ENCODE data around the gene ZC3HAV1.

DNA sequence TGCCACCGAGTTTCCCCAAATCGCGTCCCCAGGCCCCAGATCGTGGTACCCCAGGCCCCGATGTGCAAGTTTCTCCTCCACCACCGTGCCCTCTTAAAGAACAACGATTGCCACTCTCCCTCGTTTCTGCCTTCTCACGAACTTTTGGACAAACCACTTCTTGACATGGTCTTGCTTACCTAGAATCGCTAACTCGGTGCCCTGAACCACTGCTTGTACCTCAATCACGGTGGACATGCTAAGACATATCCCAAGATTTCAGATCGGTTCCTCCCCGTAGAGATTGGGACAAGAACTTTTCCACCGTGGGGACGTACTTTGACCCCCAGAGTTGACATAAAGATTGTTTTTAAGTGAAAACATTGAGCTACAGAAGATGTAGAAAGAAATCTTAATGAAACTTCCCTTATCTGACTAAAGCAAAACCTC, 477 bp upstream of the ZC3HAV1 start:
- TF ChIP-seq, protein P1, sequence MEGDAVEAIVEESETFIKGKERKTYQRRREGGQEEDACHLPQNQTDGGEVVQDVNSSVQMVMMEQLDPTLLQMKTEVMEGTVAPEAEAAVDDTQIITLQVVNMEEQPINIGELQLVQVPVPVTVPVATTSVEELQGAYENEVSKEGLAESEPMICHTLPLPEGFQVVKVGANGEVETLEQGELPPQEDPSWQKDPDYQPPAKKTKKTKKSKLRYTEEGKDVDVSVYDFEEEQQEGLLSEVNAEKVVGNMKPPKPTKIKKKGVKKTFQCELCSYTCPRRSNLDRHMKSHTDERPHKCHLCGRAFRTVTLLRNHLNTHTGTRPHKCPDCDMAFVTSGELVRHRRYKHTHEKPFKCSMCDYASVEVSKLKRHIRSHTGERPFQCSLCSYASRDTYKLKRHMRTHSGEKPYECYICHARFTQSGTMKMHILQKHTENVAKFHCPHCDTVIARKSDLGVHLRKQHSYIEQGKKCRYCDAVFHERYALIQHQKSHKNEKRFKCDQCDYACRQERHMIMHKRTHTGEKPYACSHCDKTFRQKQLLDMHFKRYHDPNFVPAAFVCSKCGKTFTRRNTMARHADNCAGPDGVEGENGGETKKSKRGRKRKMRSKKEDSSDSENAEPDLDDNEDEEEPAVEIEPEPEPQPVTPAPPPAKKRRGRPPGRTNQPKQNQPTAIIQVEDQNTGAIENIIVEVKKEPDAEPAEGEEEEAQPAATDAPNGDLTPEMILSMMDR (IDR thresholded peaks at IDR 0.05): no peak
- TF ChIP-seq POLR2A (IDR thresholded peaks at IDR 0.05): no peak
- TF ChIP-seq EP300 (IDR thresholded peaks at IDR 0.05; ENCODE audit: low read depth): no peak
- TF ChIP-seq POLR2AphosphoS5 (IDR thresholded peaks at IDR 0.05): no peak
